ENCODE measurements around the gene ITGA2B. TPM values are rescaled to one million over a fixed set of nuclear protein-coding genes. Genes with fewer than 3 reads are reported as not detected.

Gene ITGA2B
- total and polyA plus RNA-seq, 2 experiments from 2014 or later = 13.3 to 13.9 TPM

DNA sequence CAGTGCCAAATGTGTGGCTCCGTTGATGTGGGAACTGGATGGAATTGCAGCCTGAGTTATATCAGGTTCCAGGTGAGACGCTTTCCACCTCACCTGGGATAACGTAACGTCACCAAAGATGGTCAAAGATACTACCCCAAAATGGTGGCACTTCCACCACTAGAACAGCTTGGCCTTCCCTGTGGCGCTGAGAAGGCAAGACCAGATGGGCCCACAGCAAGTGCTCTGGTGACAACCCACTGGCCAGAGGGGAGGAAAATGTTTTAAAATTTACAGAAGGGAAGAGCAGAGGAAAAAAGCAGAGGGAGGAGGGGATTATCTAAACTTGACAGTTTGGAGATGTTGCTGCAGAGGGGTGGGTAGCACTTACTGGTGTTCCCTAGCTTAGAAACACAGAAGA lies 7.5 kb upstream of the ITGA2B start:
- no peak for ATAC-seq
- Histone ChIP-seq H3K4me1 (ENCODE audit: insufficient read depth) (peaks cover 8% of the 10 kb centered on the region; the same call in 1 of the 2 replicates), H3K9me2 (ENCODE audit: insufficient read depth) (no peaks in the 10 kb centered on the region), H4K20me1 (replicated peaks; ENCODE audit: insufficient read depth) (peaks cover 7% of the 10 kb centered on the region; the same call in 1 of the 2 replicates), H3K79me2 (replicated peaks; ENCODE audit: insufficient read depth) (no peaks in the 10 kb centered on the region), H3K36me3 (ENCODE audit: insufficient read depth) (peaks cover 13% of the 10 kb centered on the region; the same call in 1 of the 2 replicates), H3K27me3 (ENCODE audit: insufficient read depth) (no peaks in the 10 kb centered on the region), H3K27ac (ENCODE audit: low read depth) (no peak overlapping the region), H2AFZ (no peak overlapping the region), H3F3A (replicated peaks; ENCODE audit: low read depth) (0 out of 2 replicates have a peak, but pooled peaks cover 4% of the 10 kb centered on the region), H3K4me3 (no peak overlapping the region), H3K4me2 (no peak overlapping the region)
- H3K27ac Mint-ChIP-seq = no peak overlapping the region
- TF ChIP-seq EZH2phosphoT487 (IDR thresholded peaks at IDR 0.05; ENCODE audit: unreplicated experiment) (no peak), ZNF114 (CRISPR knock-in tag; IDR thresholded peaks at IDR 0.05) (no peak)
- TF ChIP-seq, protein P1, sequence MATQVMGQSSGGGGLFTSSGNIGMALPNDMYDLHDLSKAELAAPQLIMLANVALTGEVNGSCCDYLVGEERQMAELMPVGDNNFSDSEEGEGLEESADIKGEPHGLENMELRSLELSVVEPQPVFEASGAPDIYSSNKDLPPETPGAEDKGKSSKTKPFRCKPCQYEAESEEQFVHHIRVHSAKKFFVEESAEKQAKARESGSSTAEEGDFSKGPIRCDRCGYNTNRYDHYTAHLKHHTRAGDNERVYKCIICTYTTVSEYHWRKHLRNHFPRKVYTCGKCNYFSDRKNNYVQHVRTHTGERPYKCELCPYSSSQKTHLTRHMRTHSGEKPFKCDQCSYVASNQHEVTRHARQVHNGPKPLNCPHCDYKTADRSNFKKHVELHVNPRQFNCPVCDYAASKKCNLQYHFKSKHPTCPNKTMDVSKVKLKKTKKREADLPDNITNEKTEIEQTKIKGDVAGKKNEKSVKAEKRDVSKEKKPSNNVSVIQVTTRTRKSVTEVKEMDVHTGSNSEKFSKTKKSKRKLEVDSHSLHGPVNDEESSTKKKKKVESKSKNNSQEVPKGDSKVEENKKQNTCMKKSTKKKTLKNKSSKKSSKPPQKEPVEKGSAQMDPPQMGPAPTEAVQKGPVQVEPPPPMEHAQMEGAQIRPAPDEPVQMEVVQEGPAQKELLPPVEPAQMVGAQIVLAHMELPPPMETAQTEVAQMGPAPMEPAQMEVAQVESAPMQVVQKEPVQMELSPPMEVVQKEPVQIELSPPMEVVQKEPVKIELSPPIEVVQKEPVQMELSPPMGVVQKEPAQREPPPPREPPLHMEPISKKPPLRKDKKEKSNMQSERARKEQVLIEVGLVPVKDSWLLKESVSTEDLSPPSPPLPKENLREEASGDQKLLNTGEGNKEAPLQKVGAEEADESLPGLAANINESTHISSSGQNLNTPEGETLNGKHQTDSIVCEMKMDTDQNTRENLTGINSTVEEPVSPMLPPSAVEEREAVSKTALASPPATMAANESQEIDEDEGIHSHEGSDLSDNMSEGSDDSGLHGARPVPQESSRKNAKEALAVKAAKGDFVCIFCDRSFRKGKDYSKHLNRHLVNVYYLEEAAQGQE (IDR thresholded peaks at IDR 0.05; ENCODE audit: unreplicated experiment) = no peak
- TF ChIP-seq, protein P2, sequence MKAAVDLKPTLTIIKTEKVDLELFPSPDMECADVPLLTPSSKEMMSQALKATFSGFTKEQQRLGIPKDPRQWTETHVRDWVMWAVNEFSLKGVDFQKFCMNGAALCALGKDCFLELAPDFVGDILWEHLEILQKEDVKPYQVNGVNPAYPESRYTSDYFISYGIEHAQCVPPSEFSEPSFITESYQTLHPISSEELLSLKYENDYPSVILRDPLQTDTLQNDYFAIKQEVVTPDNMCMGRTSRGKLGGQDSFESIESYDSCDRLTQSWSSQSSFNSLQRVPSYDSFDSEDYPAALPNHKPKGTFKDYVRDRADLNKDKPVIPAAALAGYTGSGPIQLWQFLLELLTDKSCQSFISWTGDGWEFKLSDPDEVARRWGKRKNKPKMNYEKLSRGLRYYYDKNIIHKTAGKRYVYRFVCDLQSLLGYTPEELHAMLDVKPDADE (IDR thresholded peaks at IDR 0.05) = no peak
- TF ChIP-seq, protein P3, sequence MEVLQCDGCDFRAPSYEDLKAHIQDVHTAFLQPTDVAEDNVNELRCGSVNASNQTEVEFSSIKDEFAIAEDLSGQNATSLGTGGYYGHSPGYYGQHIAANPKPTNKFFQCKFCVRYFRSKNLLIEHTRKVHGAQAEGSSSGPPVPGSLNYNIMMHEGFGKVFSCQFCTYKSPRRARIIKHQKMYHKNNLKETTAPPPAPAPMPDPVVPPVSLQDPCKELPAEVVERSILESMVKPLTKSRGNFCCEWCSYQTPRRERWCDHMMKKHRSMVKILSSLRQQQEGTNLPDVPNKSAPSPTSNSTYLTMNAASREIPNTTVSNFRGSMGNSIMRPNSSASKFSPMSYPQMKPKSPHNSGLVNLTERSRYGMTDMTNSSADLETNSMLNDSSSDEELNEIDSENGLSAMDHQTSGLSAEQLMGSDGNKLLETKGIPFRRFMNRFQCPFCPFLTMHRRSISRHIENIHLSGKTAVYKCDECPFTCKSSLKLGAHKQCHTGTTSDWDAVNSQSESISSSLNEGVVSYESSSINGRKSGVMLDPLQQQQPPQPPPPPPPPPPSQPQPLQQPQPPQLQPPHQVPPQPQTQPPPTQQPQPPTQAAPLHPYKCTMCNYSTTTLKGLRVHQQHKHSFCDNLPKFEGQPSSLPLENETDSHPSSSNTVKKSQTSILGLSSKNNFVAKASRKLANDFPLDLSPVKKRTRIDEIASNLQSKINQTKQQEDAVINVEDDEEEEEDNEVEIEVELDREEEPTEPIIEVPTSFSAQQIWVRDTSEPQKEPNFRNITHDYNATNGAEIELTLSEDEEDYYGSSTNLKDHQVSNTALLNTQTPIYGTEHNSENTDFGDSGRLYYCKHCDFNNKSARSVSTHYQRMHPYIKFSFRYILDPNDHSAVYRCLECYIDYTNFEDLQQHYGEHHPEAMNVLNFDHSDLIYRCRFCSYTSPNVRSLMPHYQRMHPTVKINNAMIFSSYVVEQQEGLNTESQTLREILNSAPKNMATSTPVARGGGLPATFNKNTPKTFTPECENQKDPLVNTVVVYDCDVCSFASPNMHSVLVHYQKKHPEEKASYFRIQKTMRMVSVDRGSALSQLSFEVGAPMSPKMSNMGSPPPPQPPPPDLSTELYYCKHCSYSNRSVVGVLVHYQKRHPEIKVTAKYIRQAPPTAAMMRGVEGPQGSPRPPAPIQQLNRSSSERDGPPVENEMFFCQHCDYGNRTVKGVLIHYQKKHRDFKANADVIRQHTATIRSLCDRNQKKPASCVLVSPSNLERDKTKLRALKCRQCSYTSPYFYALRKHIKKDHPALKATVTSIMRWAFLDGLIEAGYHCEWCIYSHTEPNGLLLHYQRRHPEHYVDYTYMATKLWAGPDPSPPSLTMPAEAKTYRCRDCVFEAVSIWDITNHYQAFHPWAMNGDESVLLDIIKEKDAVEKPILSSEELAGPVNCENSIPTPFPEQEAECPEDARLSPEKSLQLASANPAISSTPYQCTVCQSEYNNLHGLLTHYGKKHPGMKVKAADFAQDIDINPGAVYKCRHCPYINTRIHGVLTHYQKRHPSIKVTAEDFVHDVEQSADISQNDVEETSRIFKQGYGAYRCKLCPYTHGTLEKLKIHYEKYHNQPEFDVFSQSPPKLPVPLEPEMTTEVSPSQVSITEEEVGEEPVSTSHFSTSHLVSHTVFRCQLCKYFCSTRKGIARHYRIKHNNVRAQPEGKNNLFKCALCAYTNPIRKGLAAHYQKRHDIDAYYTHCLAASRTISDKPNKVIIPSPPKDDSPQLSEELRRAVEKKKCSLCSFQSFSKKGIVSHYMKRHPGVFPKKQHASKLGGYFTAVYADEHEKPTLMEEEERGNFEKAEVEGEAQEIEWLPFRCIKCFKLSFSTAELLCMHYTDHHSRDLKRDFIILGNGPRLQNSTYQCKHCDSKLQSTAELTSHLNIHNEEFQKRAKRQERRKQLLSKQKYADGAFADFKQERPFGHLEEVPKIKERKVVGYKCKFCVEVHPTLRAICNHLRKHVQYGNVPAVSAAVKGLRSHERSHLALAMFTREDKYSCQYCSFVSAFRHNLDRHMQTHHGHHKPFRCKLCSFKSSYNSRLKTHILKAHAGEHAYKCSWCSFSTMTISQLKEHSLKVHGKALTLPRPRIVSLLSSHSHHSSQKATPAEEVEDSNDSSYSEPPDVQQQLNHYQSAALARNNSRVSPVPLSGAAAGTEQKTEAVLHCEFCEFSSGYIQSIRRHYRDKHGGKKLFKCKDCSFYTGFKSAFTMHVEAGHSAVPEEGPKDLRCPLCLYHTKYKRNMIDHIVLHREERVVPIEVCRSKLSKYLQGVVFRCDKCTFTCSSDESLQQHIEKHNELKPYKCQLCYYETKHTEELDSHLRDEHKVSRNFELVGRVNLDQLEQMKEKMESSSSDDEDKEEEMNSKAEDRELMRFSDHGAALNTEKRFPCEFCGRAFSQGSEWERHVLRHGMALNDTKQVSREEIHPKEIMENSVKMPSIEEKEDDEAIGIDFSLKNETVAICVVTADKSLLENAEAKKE (CRISPR knock-in tag; IDR thresholded peaks at IDR 0.05) = no peak
- H3K4me1 Mint-ChIP-seq = peaks cover 7% of the 10 kb centered on the region
- H3K4me3 Mint-ChIP-seq = no peak overlapping the region
- H3K27me3 Mint-ChIP-seq (ENCODE audit: insufficient read depth, low read depth, poor library complexity) = peaks cover 10% of the 10 kb centered on the region
- no peaks in the 10 kb centered on the region for H3K9me3 Mint-ChIP-seq
- peaks cover 40% of the 10 kb centered on the region for H3K36me3 Mint-ChIP-seq (ENCODE audit: low read depth)
- no peak for DNase-seq (ENCODE audit: low spot score)
